Fibroblast of lung (primary cell): Measurements from ENCODE around the gene SLC25A51.

Experiments
- EZH2 ChIP-seq: IDR thresholded peaks from 2 replicates; pipeline ENCODE4 v1.5.1; 2012; ENCODE audit warnings: low read length, control low read depth, mild to moderate bottlenecking; ENCODE audit errors: missing control alignments
- TF ChIP-seq, protein P1 (sequence below), 2 donors: IDR thresholded peaks in 1 of 2; conservative IDR thresholded peaks in 1 of 2; 1 replicate in 1 of 2; 2 replicates in 1 of 2; pipeline ENCODE4 v1.5.1; 2011 to 2012; ENCODE audit warnings: low read length in 2 of 2, control low read depth in 1 of 2, inconsistent platforms in 1 of 2, low read depth in 1 of 2, mild to moderate bottlenecking in 1 of 2

DNA sequence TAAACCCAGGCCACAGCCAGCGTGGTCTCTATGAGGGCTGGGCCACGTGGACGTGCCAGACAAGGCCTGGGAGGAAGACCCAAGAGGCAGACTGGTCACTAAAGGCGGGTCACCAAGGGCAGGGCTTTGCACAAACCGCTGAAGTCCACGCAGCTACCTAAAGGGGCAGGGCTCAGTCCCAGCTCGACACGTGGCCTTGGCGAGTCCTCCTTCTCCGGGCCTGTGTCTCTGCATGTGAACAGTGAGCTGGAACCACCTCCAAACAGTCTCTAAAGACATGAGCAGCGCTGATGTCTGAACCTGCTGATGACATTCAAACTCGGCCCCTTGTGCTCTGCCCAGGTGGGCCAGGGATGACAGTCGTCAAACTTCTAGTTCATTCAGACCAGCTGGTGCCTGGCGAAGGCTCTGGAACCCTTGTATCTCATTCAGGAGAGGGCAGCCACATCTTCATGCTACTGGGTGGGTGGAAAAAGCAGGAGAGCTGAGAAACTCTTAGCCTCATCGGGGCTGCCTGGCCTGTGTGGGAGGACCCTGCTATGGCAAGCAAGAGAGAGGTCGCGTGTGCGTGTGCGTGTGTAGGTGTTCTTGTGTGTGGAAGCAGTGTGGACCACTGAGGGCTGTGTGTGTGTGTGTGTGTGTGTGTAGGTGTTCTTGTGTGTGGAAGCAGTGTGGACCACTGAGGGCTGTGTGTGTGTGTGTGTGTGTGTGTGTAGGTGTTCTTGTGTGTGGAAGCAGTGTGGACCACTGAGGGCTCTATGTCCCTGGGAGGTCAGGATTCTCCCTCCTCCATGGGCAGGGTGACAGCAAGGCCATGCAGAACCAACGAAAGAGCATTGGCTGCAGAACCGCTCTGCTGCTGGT lies 14.1 kb upstream of the SLC25A51 start:
- TF ChIP-seq, protein P1, sequence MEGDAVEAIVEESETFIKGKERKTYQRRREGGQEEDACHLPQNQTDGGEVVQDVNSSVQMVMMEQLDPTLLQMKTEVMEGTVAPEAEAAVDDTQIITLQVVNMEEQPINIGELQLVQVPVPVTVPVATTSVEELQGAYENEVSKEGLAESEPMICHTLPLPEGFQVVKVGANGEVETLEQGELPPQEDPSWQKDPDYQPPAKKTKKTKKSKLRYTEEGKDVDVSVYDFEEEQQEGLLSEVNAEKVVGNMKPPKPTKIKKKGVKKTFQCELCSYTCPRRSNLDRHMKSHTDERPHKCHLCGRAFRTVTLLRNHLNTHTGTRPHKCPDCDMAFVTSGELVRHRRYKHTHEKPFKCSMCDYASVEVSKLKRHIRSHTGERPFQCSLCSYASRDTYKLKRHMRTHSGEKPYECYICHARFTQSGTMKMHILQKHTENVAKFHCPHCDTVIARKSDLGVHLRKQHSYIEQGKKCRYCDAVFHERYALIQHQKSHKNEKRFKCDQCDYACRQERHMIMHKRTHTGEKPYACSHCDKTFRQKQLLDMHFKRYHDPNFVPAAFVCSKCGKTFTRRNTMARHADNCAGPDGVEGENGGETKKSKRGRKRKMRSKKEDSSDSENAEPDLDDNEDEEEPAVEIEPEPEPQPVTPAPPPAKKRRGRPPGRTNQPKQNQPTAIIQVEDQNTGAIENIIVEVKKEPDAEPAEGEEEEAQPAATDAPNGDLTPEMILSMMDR (conservative IDR thresholded peaks at IDR 0.05 in 1 of 2, IDR thresholded peaks at IDR 0.05 in 1 of 2; ENCODE audit: low read depth in 1 of 2, low read length in 2 of 2) = no peak
- no peak for TF ChIP-seq EZH2
